H1 (cell line): ENCODE results near the gene HDAC8. TPM values are rescaled to one million over a fixed set of nuclear protein-coding genes. Genes with fewer than 3 reads are reported as not detected.

ENCODE experiments used
- CTCF ChIA-PET: fragments of 300-600 bp; sonication (Branson Sonifier 250); formaldehyde crosslinking; loops from one replicate; lab custom pipeline; 2021; ENCODE audit not compliant: partially characterized antibody; lab: Charles Lee
- POLR2A ChIA-PET: fragments of 300-600 bp; sonication (Branson Sonifier 250); formaldehyde crosslinking; loops from one replicate; lab custom pipeline; 2021; ENCODE audit warnings: inconsistent platforms; ENCODE audit not compliant: partially characterized antibody; lab: Charles Lee
- DNase-seq, 2 experiments: peaks; one replicate each; pipeline versions ENCODE4 v3.0.0 to v3.0.0-alpha.2; 2010 to 2022; ENCODE audit warnings: low spot score in 2 of 2, low read depth in 1 of 2, mixed read lengths in 1 of 2
- FAIRE-seq: peaks from 2 replicates; lab custom pipeline; 2011; peaks lifted over from hg19 to GRCh38; lab: Jason Lieb, UNC
- H2AFZ ChIP-seq: 2 replicates; pipeline ENCODE4 v1.8.1; 2012; ENCODE audit warnings: low read length, inconsistent platforms
- H2AK5ac ChIP-seq: 2 replicates; pipeline ENCODE4 v1.6.1; 2013; ENCODE audit warnings: low read depth, low read length
- H2BK120ac ChIP-seq: replicated peaks from 2 replicates; pipeline ENCODE3; 2013; ENCODE audit warnings: low read depth, low read length, inconsistent platforms
- H2BK12ac ChIP-seq: 2 replicates; pipeline ENCODE4 v1.6.1; 2013; ENCODE audit warnings: low read depth, low read length
- H2BK15ac ChIP-seq: 2 replicates; pipeline ENCODE4 v1.6.1; 2013; ENCODE audit warnings: low read length
- H2BK20ac ChIP-seq: 2 replicates; pipeline ENCODE4 v1.6.1; 2013; ENCODE audit warnings: low read length
- H2BK5ac ChIP-seq: 2 replicates; pipeline ENCODE4 v1.6.1; 2013; ENCODE audit warnings: low read depth, low read length
- H3K14ac ChIP-seq: 2 replicates; pipeline ENCODE4 v1.6.1; 2013; ENCODE audit warnings: inconsistent platforms; ENCODE audit not compliant: insufficient read length
- H3K18ac ChIP-seq: 2 replicates; pipeline ENCODE4 v1.6.1; 2013; ENCODE audit warnings: low read length; ENCODE audit errors: extremely low read depth
- H3K23ac ChIP-seq: 2 replicates; pipeline ENCODE4 v1.6.1; 2013; ENCODE audit warnings: inconsistent platforms; ENCODE audit not compliant: insufficient read length
- H3K23me2 ChIP-seq: 2 replicates; pipeline ENCODE4 v1.6.1; 2013; ENCODE audit warnings: low read depth, low read length
- H3K27ac ChIP-seq: 2 replicates; pipeline ENCODE4 v1.6.1; 2011; ENCODE audit warnings: low read depth, low read length, inconsistent platforms
- H3K27me3 ChIP-seq, 4 experiments: replicated peaks in 1 of 4; 1 replicate in 1 of 4; 2 replicates in 3 of 4; pipeline versions ENCODE4 v1.6.1 to v1.8.1; 2011 to 2013; ENCODE audit warnings: low read length in 3 of 4, mild to moderate bottlenecking in 3 of 4, inconsistent platforms in 2 of 4, mixed read lengths in 2 of 4, moderate library complexity in 1 of 4; ENCODE audit not compliant: control insufficient read depth in 3 of 4, insufficient read depth in 3 of 4; ENCODE audit errors: extremely low read depth in 1 of 4
- H3K36me3 ChIP-seq, 4 experiments: 2 replicates each; pipeline versions ENCODE4 v1.6.1 to v1.8.1; 2011 to 2013; ENCODE audit warnings: mild to moderate bottlenecking in 4 of 4, low read length in 3 of 4, moderate library complexity in 2 of 4, control low read depth in 1 of 4, inconsistent platforms in 1 of 4; ENCODE audit not compliant: insufficient read depth in 4 of 4, control insufficient read depth in 2 of 4
- H3K4ac ChIP-seq: replicated peaks from 2 replicates; pipeline ENCODE3; 2013; ENCODE audit warnings: low read length, low read depth, mixed read lengths, inconsistent platforms; ENCODE audit not compliant: insufficient read length
- H3K4me1 ChIP-seq, 4 experiments: replicated peaks in 1 of 4; 1 replicate in 1 of 4; 2 replicates in 3 of 4; pipeline versions ENCODE4 v1.6.1 to v1.8.1; 2011 to 2013; ENCODE audit warnings: low read length in 3 of 4, inconsistent platforms in 2 of 4, mixed read lengths in 1 of 4; ENCODE audit not compliant: insufficient read depth in 4 of 4, control insufficient read depth in 3 of 4
- H3K4me2 ChIP-seq, 2 experiments: 2 replicates each; pipeline versions ENCODE4 v1.6.1 to v1.8.1; 2011 to 2013; ENCODE audit warnings: low read depth in 2 of 2, low read length in 2 of 2, control low read depth in 1 of 2, inconsistent platforms in 1 of 2, mild to moderate bottlenecking in 1 of 2; ENCODE audit not compliant: insufficient read depth in 1 of 2
- H3K4me3 ChIP-seq, 4 experiments: fragments of 200-600, 300-600 bp in 1 of 4; sonication (generic), shearing (Covaris generic), sonication (Bioruptor Twin) in 1 of 4; 2 replicates each; pipeline versions ENCODE4 v1.5.1 to v1.8.1; 2011 to 2016; ENCODE audit warnings: low read length in 4 of 4, low read depth in 3 of 4, control low read depth in 2 of 4, inconsistent platforms in 2 of 4, mild to moderate bottlenecking in 2 of 4, mixed read lengths in 1 of 4, moderate library complexity in 1 of 4; ENCODE audit not compliant: insufficient read depth in 2 of 4; ENCODE audit errors: extremely low read depth in 1 of 4
- H3K56ac ChIP-seq: replicated peaks from 2 replicates; pipeline ENCODE3; 2013; ENCODE audit warnings: low read depth, mild to moderate bottlenecking, mixed read lengths, low read length, inconsistent platforms; ENCODE audit not compliant: insufficient read length
- H3K79me1 ChIP-seq: 2 replicates; pipeline ENCODE4 v1.6.1; 2013; ENCODE audit warnings: low read depth, low read length, control low read depth
- H3K79me2 ChIP-seq, 2 experiments: 2 replicates each; pipeline versions ENCODE4 v1.6.1 to v1.8.1; 2012 to 2013; ENCODE audit warnings: low read length in 2 of 2, mild to moderate bottlenecking in 2 of 2, inconsistent platforms in 1 of 2; ENCODE audit not compliant: insufficient read depth in 2 of 2, control insufficient read depth in 1 of 2
- H3K9ac ChIP-seq, 4 experiments: replicated peaks in 1 of 4; 1 replicate in 1 of 4; 2 replicates in 3 of 4; pipeline versions ENCODE4 v1.6.1 to v1.8.1; 2011 to 2013; ENCODE audit warnings: low read depth in 3 of 4, low read length in 3 of 4, control low read depth in 2 of 4, mild to moderate bottlenecking in 2 of 4, moderate library complexity in 2 of 4, inconsistent platforms in 1 of 4; ENCODE audit errors: extremely low read depth in 1 of 4
- H3K9me3 ChIP-seq, 2 experiments: 2 replicates each; pipeline versions ENCODE4 v1.6.1 to v1.8.1; 2012 to 2013; ENCODE audit warnings: mild to moderate bottlenecking in 2 of 2, moderate library complexity in 2 of 2, control low read depth in 1 of 2, inconsistent platforms in 1 of 2, low read depth in 1 of 2, low read length in 1 of 2, mixed read lengths in 1 of 2; ENCODE audit not compliant: insufficient read depth in 2 of 2
- H4K20me1 ChIP-seq, 2 experiments: replicated peaks in 1 of 2; 2 replicates each; pipeline versions ENCODE3 to v1.8.1; 2011 to 2013; ENCODE audit warnings: inconsistent platforms in 2 of 2, low read length in 2 of 2, mild to moderate bottlenecking in 1 of 2; ENCODE audit not compliant: insufficient read depth in 2 of 2, control insufficient read depth in 1 of 2
- H4K5ac ChIP-seq: 2 replicates; pipeline ENCODE4 v1.6.1; 2013; ENCODE audit warnings: low read length, low read depth, mixed read lengths, inconsistent platforms; ENCODE audit not compliant: insufficient read length
- H4K8ac ChIP-seq: 2 replicates; pipeline ENCODE4 v1.8.0; 2013; ENCODE audit warnings: mild to moderate bottlenecking, moderate library complexity, low read length, inconsistent platforms; ENCODE audit not compliant: insufficient read depth; ENCODE audit errors: extremely low read depth
- H4K91ac ChIP-seq: replicated peaks from 2 replicates; pipeline ENCODE3; 2013; ENCODE audit warnings: low read length, mixed read lengths, inconsistent platforms; ENCODE audit not compliant: insufficient read length
- ASH2L ChIP-seq: fragments of 200-600, 300-600 bp; sonication (generic); IDR thresholded peaks from one replicate; pipeline ENCODE4 v1.7.1; 2017; ENCODE audit warnings: low read length
- CBX5 ChIP-seq: fragments of 300-800, 300-1000 bp; sonication (generic); IDR thresholded peaks from 2 replicates; pipeline ENCODE4 v1.7.1; 2016; ENCODE audit warnings: antibody characterized with exemption, low read length, low read depth
- FOSL1 ChIP-seq: IDR thresholded peaks from 2 replicates; pipeline ENCODE4 v1.6.1; 2011; ENCODE audit warnings: mild to moderate bottlenecking, low read depth, low read length, moderate library complexity; ENCODE audit not compliant: insufficient read depth
- RNF2 ChIP-seq: fragments of 200-900, 300-1000 bp; sonication (generic); IDR thresholded peaks from 2 replicates; pipeline ENCODE4 v1.7.1; 2016; ENCODE audit warnings: borderline replicate concordance, low read depth, mild to moderate bottlenecking, antibody characterized with exemption, low read length; ENCODE audit not compliant: poor library complexity, severe bottlenecking; ENCODE audit errors: missing control alignments
- TAF1 ChIP-seq: IDR thresholded peaks from 2 replicates; pipeline ENCODE4 v1.6.1; 2011; ENCODE audit warnings: mild to moderate bottlenecking, low read depth, low read length
- WGBS, 2 experiments: shearing (Covaris generic) in 1 of 2; methylation state at CpG; one replicate each; pipeline versions ENCODE4 v1.1.6 to v1.1.7; 2013 to 2015; ENCODE audit warnings: low lambda C conversion rate in 2 of 2, mixed read lengths in 2 of 2, inconsistent platforms in 1 of 2, low coverage in 1 of 2, missing lambda C conversion rate in 1 of 2; ENCODE audit not compliant: insufficient replicate concordance in 2 of 2, insufficient coverage in 1 of 2, insufficient read length in 1 of 2; ENCODE audit errors: extremely low coverage in 1 of 2, missing lambda C conversion rate in 1 of 2; 5-methylcytosine and 5-hydroxymethylcytosine counted together
- polyA plus RNA-seq, 7 experiments: library from polyadenylated mRNA; depleted of rRNA in 3 of 7; stranded (reverse) in 5 of 7; unstranded in 2 of 7; fragments of >200 nt in 5 of 7; fragments of 200-250 nt in 2 of 7; gene quantifications; 1 replicate in 5 of 7; 2 replicates in 1 of 7; 4 replicates in 1 of 7; pipeline versions ENCODE4 v1.2.1 to v1.2.3, GENCODE V29; 2011 to 2013; ENCODE audit warnings: missing spikeins in 2 of 7, mixed read lengths in 2 of 7
- total RNA-seq: library from RNA; stranded (reverse); fragmentation: NEBNext Ultra II Directional; extraction: Animal tissue kit (Norgen Biotek cat#: 25700); gene quantifications from 2 replicates; pipeline ENCODE4 v1.2.1, GENCODE V29; 2021

HDAC8 gene
- total and polyA plus RNA-seq, 2 of the 8 experiments (the other 6 are each of a cell fraction or from before 2014, with no cell fraction given), result 9.7 to 20.3 TPM

DNA sequence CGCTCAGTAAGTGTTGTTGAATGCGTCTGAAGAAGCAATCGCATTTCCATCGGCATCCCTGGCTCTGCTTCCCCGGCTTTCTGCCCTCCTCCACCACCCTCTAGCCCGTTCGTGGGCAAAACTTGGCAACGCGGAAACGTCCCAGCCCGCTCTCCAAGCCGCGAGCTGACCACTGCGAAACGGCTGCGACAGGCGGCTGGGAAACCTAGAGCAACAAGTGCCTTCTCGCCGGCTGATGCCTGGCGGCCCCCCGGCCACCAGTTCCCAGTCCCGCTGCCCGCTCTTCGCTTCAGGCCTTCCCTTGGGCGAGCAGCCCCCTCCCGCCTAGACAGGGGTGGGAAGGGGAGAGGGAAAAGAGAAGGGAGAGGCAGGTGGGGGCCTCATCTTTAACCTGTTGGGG lies 267.8 kb downstream of the HDAC8 start:
- Histone ChIP-seq H3K4ac (no peak overlapping the region), H3K9me3 (no peaks in the 10 kb centered on the region), H3K27ac (no peak overlapping the region), H4K5ac (no peak overlapping the region)
- WGBS, 2 experiments, result 4% methylated on average over 14 of the region's 26 CpGs; no CpG with 5 or more reads in 1 of the 2 experiments
- no peak for TF ChIP-seq FOSL1
- TF ChIP-seq RNF2, result peak; percentile 51
- TF ChIP-seq TAF1, result no peak
- no peak for TF ChIP-seq CBX5
- TF ChIP-seq ASH2L, result peak; percentile 7
- TF ChIP-seq, all 59 proteins: peak for 2
- no peak overlapping the region for H2BK15ac ChIP-seq
- no peak overlapping the region for H3K18ac ChIP-seq
- peak overlapping the region; percentile 70; the same call in 1 of the 2 replicates for H2AFZ ChIP-seq
- no peak overlapping the region for H3K56ac ChIP-seq
- H2BK20ac ChIP-seq, result no peak overlapping the region
- peak overlapping the region; percentile 82 to 85 for H3K4me2 ChIP-seq
- no peak overlapping the region for H2BK5ac ChIP-seq
- H3K36me3 ChIP-seq, result peaks cover 0 to 2% (median 0%) of the 10 kb centered on the region in 4 experiments; a peak in 1 of 8 replicates
- peak overlapping the region; percentile 34 to 61 (median 44); a peak in 6 of 8 replicates for H3K4me3 ChIP-seq
- H3K27me3 ChIP-seq, result peaks cover 40 to 75% (median 69%) of the 10 kb centered on the region in 4 experiments
- H2AK5ac ChIP-seq, result no peak overlapping the region
- no peaks in the 10 kb centered on the region for H3K79me2 ChIP-seq
- no peak overlapping the region for H2BK120ac ChIP-seq
- peaks cover 0 to 6% (median 0%) of the 10 kb centered on the region in 4 experiments; a peak in 2 of 7 replicates for H3K4me1 ChIP-seq
- no peak overlapping the region for H3K9ac ChIP-seq
- no peak for DNase-seq
- H3K23me2 ChIP-seq, result peaks cover 16% of the 10 kb centered on the region
- H3K79me1 ChIP-seq, result no peaks in the 10 kb centered on the region
- peaks cover 0 to 2% of the 10 kb centered on the region in 2 experiments for H4K20me1 ChIP-seq
- H3K14ac ChIP-seq, result no peak overlapping the region
- H2BK12ac ChIP-seq, result no peak overlapping the region
- ChIA-PET CTCF (no interaction called here), POLR2A (interaction anchor here (0.7 kb wide), 1 partner anchor 259 kb away, joined by 3 read pairs; no protein-coding TSS in a partner anchor)
- FAIRE-seq, result no peak
- no peak overlapping the region for H4K91ac ChIP-seq
- H4K8ac ChIP-seq, result no peak overlapping the region
- no peak overlapping the region for H3K23ac ChIP-seq
